Measurements from ENCODE around the gene GRIK4.
"Not testable (repeated sequence)": the region's sequence is repeated elsewhere in the genome, so short reads cannot be mapped to it uniquely, and the experiment has no call there.

Gene GRIK4

GRCh38 chr11:121004206-121004840 is 492.8 kb downstream of the GRIK4 start:
- DNase-seq (ENCODE audit: low read depth), result no peak

DNA sequence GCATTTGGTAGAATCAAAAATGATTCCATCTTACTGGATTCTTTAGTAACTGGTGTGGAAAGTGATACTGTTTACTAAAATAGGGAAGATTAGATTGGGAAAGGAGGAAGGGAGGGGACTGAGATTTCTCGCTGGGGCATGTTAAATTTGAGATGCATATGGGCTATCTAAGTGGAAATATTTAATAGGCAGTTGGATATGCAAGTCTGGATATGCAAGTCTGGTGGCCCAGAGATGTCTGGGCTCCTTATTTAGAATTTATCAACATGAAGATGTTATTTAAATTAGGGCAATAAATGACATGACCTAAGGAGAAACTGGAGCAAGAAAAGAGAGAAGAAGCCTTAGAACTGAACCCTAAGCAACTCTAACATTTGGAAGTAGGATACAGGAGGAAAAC is 495.4 kb downstream of the GRIK4 start:
- no peak for DNase-seq (ENCODE audit: low read depth)

DNA sequence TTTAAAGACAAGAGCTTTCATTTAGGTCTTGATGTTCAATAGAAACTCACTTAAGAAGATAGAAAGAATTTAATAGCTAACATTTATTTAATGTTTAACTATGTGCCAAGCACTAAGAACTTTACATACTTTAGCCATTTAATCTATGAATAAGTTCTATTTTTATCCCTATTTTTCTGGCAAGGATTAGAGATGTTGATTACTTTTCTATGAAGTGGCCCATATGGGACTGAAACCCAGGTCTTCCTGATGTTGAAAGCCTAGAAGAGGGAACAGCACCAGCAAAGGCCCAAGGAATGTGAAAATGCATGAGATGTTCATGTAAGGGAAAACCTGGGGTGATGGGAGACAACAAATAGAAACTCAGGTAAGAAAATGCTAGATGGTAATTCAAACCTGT is 497.0 kb downstream of the GRIK4 start:
- no peak for DNase-seq (ENCODE audit: low read depth)

DNA sequence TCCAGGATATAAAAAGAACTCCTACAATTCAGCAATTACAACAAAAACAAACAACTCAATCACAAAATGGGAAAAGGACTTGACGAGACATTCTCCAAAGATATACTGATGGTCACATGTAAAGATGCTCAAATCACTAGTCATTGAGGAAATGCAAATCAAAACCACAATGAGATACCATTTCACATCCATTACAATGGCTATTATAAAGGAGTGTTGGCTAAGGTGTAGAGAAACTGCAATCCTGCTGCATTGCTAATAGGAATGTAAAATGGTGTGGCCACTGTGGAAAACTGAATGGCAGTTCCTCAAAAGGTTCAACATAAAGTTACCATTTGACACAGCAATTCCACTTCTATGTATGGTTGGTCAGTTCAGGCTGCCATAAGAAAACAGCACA is 500.5 kb downstream of the GRIK4 start:
- DNase-seq (ENCODE audit: low read depth), result no peak

DNA sequence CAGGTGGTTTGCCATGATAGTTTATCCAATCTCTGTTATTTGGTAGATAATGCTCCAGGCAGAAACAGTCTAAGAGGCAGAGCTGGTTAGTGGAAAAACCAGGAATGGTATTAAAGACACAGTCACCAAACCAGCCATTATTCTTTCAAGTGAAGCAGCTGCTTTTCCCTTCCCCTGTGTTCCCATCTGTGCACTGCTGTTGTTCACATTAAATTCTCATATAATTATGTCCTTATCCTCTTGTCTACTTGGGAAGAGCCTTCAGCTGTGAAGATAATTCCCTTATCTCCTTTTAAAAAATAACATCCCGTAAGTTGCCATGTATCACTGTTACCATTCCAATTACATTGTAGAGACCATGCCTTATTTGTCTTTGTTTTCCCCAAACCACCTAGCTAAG is 507.2 kb downstream of the GRIK4 start:
- no peak for DNase-seq (ENCODE audit: low read depth)

GRCh38 chr11:121021718-121022117 is 510.2 kb downstream of the GRIK4 start:
- not testable (repeated sequence) for DNase-seq (ENCODE audit: low read depth)

DNA sequence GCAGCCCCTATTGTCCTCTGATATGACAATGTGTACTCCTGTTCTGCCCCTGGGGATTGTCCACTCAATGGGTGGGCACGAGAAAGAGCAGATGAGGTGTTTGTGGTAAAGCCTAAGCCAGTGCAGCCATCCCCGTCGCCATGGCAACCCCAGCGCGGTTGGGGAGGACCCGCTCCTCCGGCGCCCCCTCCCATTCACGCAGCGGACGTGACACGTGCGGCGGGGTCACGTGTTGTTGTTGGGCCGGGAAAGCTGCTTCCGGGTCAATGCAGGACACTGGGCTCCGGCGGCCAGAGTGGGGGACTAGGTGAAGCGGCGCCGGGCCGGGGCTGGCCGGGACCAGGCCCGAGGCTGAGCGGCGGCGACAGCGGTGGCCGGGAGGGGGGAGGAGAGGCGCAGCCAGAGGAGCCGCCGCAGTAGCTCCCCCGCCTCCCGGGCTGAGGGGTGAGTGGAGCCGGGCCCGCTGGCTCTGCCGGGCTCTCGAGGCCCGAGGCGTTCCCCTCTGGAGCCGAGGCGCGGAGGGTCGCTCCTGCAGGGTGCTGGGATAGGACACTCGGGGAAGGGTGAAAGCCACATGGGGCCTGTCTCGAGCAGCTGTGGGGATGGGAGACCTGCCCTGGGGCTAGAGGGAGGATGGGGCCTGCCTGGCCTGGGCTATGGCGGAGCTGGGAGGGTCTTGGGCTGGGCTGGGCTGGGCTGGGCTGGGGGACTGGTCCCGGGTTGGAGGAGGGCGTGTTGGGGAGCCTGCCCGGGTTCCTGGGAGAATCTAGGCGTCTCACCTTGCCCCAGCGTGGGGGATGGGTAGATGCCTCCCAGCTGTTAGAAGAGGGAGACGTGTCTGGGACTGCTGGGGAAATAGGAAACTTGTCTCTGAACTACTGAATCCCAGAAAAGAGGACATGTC is 512.6 kb downstream of the GRIK4 start, which contains the start of gene TBCEL:
TBCEL (plus strand) TSS at position 255 of the 904 bp plus-strand sequence. CDS start 21,589 bp downstream, outside the sequence.
- peak; percentile 25 for DNase-seq (ENCODE audit: low read depth)

DNA sequence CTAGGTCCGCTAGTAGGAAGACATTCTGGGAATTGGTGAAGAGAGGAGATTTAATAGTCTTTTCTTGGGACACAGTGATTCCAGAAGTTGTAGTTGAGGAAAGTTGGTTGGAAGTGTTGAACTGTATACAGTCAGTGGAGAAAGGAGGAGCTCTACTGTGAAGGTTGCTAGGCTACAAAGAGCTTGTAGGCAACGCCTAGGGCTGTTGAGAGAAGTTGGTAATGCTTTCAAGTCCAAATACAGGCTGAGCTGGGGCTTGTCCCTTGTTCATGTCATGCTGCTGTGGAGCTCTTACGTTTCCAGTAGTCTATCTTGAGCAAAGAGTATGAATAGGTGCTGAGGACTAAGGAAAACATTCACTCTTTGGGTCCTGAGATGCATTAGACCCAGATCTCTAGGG is 513.4 kb downstream of the GRIK4 start:
- DNase-seq (ENCODE audit: low read depth), result no peak

DNA sequence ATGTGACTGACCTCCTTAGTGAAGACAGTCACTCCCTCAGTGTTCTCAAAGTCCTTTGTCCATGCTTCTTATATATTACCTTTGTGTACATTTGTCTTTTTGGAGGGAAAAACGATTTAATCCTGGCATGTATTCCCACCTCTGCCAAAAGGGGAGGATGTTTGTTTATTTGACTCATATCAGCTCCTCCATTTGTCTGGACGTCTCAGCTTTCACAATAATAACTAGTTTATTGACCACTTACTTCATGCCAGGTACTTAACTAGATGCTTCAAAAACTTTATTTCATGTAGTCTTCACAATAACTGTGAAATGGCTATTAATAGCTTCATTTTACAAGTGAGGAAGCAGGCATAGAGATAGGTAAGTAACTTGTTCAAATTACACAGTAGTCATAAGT is 517.6 kb downstream of the GRIK4 start:
- DNase-seq (ENCODE audit: low read depth), result no peak

DNA sequence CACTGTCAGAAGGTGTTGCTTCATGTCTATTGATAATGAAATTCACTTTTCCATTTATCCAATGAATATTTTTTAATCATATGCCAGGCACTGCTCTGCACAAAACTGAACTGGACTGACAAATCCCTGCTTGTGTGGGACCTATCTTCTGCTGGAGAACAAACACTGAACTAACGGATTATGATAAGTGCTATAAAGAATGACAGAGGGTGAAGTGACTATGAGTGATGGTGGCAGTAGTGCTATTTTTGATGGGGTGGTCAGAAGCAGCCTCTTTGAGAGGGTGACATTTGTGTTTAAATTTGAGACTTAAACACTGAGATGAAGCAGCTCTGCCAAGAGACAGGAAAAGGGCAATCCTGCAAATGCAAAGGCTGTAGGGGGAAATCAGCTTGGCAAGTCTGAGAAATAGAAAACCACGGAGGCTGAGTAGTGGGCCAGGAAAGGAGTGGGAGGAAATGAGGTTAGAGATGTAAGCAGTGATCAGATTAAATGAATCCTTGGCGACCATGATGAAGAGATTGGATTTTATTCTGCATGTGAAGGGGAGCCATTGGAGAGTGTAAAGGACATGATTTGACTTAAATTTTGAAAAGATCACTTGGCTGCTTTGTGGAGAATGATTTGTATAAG is 518.4 kb downstream of the GRIK4 start:
- DNase-seq (ENCODE audit: low read depth), result no peak

DNA sequence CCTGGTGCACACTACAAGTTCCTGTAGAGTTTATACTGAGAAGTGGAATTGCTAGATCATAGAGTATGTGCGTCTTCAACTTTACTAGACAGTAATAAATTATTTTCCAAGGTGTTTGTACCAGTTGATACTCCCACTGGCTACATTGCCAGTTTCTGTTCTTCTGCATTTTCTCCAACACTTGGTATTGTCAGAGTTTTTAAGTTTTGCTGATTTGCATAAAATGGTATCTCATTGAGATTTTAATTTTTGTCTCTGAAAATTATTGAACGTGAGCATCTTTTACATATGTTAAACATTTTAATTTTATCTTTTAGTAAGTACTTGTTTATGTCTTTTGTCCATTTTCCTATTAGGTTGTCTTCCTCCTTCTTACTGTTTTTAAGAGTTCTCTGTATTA is 519.6 kb downstream of the GRIK4 start:
- DNase-seq (ENCODE audit: low read depth), result no peak

DNA sequence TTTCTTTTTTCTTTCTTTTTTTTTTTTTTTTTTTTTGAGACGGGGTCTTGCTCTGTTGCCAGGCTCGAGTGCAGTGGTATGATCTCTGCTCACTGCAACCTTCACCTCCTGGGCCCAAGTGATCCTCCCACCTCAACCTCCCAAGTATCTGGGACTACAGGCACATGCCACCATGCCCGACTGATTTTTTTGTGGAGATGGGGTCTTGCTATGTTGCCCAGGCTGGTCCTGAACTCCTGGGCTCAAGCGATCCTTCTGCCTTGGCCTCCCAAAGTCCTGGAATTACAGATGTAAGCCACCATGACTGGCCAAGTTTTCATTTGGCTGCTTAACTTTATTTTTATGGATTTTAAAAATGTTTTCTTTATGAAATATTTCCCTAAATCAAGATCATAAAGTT is 520.1 kb downstream of the GRIK4 start:
- not testable (repeated sequence) for DNase-seq (ENCODE audit: low read depth)

DNA sequence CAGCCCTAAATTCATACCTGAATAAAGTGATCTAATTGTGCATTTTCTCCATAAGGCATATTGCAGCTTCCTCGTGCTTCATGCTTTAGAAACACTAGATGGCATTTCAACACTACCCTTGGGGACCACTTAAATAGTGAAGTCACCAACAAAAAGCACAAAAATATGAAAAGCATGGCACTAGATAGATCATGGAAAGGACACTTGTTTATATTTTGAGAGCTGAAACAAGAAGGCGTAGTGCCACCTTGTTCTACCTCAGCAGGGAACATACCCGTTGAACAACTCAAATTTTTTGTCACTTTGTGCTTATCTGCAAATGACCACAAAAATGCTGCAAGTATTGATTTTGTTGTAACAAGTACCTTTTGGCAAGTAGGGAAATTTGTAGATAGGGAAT is 521.0 kb downstream of the GRIK4 start:
- DNase-seq (ENCODE audit: low read depth), result no peak

GRCh38 chr11:121033635-121034034 is 522.1 kb downstream of the GRIK4 start:
- DNase-seq (ENCODE audit: low read depth), result no peak

GRCh38 chr11:121035169-121035755 is 523.7 kb downstream of the GRIK4 start:
- no peak for DNase-seq (ENCODE audit: low read depth)

DNA sequence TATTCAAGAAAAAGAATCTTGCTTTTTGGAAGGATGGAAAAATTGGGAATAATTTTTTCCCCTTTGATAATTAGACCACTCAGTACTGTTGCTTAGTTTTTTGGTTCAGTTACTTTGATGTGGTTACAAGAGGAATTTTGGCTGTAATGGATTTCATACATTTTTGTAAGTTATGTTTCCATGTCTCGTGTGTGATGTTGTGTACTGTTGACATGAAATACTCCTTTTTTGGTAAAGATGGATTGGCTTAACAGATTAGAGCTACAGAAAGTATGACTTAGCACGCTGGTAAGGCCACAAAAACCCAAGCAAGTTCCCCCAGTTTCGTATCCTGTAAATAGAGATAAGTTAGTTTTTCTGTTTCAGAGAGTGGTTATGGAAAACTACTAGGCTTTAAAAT is 524.2 kb downstream of the GRIK4 start:
- no peak for DNase-seq (ENCODE audit: low read depth)

DNA sequence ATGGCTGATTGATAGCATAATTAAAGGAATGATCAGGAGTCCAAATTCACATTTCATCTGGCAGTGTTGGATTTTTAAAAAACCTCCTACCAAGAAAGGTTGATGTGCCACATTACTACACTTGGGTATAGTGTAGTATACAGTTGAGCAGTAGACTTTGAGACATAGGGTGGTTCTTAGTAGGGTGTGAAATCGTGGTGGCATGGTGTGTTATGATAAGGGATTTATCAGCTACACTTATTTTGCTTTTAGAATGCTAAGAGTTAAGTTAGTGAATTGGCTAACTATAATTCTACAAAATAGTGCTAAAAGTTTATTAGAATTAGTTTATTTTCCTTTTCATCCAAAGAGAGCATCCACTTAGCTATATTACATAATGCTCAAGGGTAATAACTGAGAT is 525.5 kb downstream of the GRIK4 start:
- DNase-seq (ENCODE audit: low read depth), result no peak

Measured in HS-5 (cell line).